Stimulated activated naive CD8-positive, alpha-beta T cell treated with anti-CD3 and anti-CD28 coated beads, Interleukin-15, Interleukin-2, amounts not matched to agents 100 U/mL and 50 U/mL, for 24 hours (primary cell): ENCODE measurements around the gene C19orf25.
A peak's percentile ranks its signal among the peaks of the same experiment; 100 is the strongest.

Experiments used
- ATAC-seq: fragments of 150-1000 bp; cut with Tn5 transposase; one replicate; pipeline ENCODE4 v1.10.0; 2021
- DNase-seq: peaks from one replicate; pipeline ENCODE4 v3.0.0; 2021

Gene C19orf25

GRCh38 chr19:1466461-1467214 lies 12.4 kb downstream of the C19orf25 start:
- no peak for ATAC-seq
- DNase-seq, result no peak

- ATAC-seq (no peak), DNase-seq (no peak)
Observed at GRCh38 chr19:1466018-1466460, 13.0 kb downstream of the C19orf25 start.

GRCh38 chr19:1465191-1466016 lies 13.6 kb downstream of the C19orf25 start:
- DNase-seq (peak; percentile 51), ATAC-seq (peak; percentile 34)

GRCh38 chr19:1461862-1462261 lies 17.2 kb downstream of the C19orf25 start:
- ATAC-seq (no peak), DNase-seq (no peak)

GRCh38 chr19:1460033-1460995 lies 18.7 kb downstream of the C19orf25 start:
- DNase-seq (no peak), ATAC-seq (no peak)

- DNase-seq (no peak), ATAC-seq (no peak)
Observed at GRCh38 chr19:1459479-1459878, 19.5 kb downstream of the C19orf25 start.

GRCh38 chr19:1457892-1458291 lies 21.1 kb downstream of the C19orf25 start:
- no peak for DNase-seq
- ATAC-seq, result no peak

GRCh38 chr19:1457031-1457739 lies 21.8 kb downstream of the C19orf25 start:
- DNase-seq (no peak), ATAC-seq (no peak)

GRCh38 chr19:1456121-1456900 lies 22.7 kb downstream of the C19orf25 start:
- no peak for DNase-seq
- no peak for ATAC-seq

- DNase-seq (peak; percentile 71), ATAC-seq (peak; percentile 67)
Observed at GRCh38 chr19:1455336-1456120, 23.5 kb downstream of the C19orf25 start.

GRCh38 chr19:1455002-1455335 lies 24.0 kb downstream of the C19orf25 start:
- DNase-seq, result no peak
- ATAC-seq, result no peak

GRCh38 chr19:1453525-1454364 lies 25.3 kb downstream of the C19orf25 start:
- DNase-seq, result peak; percentile 44
- no peak for ATAC-seq

GRCh38 chr19:1452802-1453524 lies 26.1 kb downstream of the C19orf25 start:
- DNase-seq (no peak), ATAC-seq (no peak)

GRCh38 chr19:1451916-1452801 lies 26.9 kb downstream of the C19orf25 start:
- no peak for ATAC-seq

GRCh38 chr19:1450735-1451731 lies 28.0 kb downstream of the C19orf25 start:
- DNase-seq, result no peak
- ATAC-seq, result no peak

More at GRCh38 chr19:1451916-1452801, 26.9 kb downstream of the C19orf25 start:
- DNase-seq, result no peak
